HCT116 (cell line): ENCODE results near the gene SYNE3. TPM values are rescaled to one million over a fixed set of nuclear protein-coding genes. Genes with fewer than 3 reads are reported as not detected.

Experiments
- ATAC-seq: fragments of 200-7000 bp; cut with Tn5 transposase; 2 replicates; pipeline ENCODE4 v1.9.1; 2020; ENCODE audit warnings: mild to moderate bottlenecking, moderate library complexity
- BruUV-seq: library from RNA; stranded (reverse); fragments of 400-500 nt; replicated peaks from 2 replicates; lab custom pipeline; 2021; lab: Mats Ljungman, UMichigan
- CTCF ChIA-PET: fragments of 300-600 bp; sonication (Branson Sonifier 250); formaldehyde crosslinking; loops from one replicate; lab custom pipeline; 2021; ENCODE audit warnings: antibody characterized with exemption; lab: Charles Lee
- POLR2A ChIA-PET: fragments of 300-600, 350-600 bp; sonication (Branson Sonifier 250); formaldehyde crosslinking; loops from one replicate; lab custom pipeline; 2021; ENCODE audit warnings: antibody characterized with exemption; lab: Charles Lee
- RAD21 ChIA-PET, 2 experiments: fragments of 300-600 bp; sonication (Branson Sonifier 250); formaldehyde crosslinking; loops; one replicate each; lab custom pipeline; 2023; ENCODE audit warnings: low total read pairs in 2 of 2; ENCODE audit not compliant: uncharacterized antibody in 2 of 2, unreplicated experiment in 2 of 2, low non-redundant PET in 1 of 2; lab: Charles Lee
- DNase-seq: peaks from one replicate; pipeline ENCODE4 v3.0.0-alpha.2; 2010; ENCODE audit warnings: low read depth, low spot score
- H2AFZ ChIP-seq: fragments of 200-600 bp; shearing (Covaris generic), sonication (generic); 2 replicates; pipeline ENCODE4 v1.6.1; 2017; ENCODE audit warnings: low read depth, mixed run types, mixed read lengths, antibody characterized with exemption, low read length; ENCODE audit not compliant: poor library complexity, severe bottlenecking
- H3K27ac ChIP-seq: 2 replicates; pipeline ENCODE4 v1.5.1; 2012; ENCODE audit warnings: low read depth, low read length
- H3K27me3 ChIP-seq: fragments of 200-600 bp; sonication (generic); 2 replicates; pipeline ENCODE4 v1.6.1; 2016; ENCODE audit warnings: mixed run types, low read length, mixed read lengths; ENCODE audit not compliant: insufficient read depth
- H3K36me3 ChIP-seq, 2 experiments: fragments of 200-500 bp in 1 of 2; fragments of 200-600 bp in 1 of 2; sonication (Bioruptor generic) in 1 of 2; sonication (generic) in 1 of 2; 2 replicates each; pipeline versions ENCODE4 v1.5.1 to v1.6.1; 2014 to 2016; ENCODE audit warnings: low read length in 2 of 2, inconsistent platforms in 1 of 2, mixed read lengths in 1 of 2, mixed run types in 1 of 2; ENCODE audit not compliant: insufficient read depth in 2 of 2, control insufficient read depth in 1 of 2
- H3K4me1 ChIP-seq, 2 experiments: fragments of 200-600 bp in 1 of 2; sonication (generic) in 1 of 2; 2 replicates each; pipeline versions ENCODE4 v1.5.1 to v1.6.1; 2012 to 2017; ENCODE audit warnings: low read length in 2 of 2, inconsistent platforms in 1 of 2, mild to moderate bottlenecking in 1 of 2, mixed read lengths in 1 of 2, mixed run types in 1 of 2, moderate library complexity in 1 of 2; ENCODE audit not compliant: insufficient read depth in 2 of 2, control insufficient read depth in 1 of 2
- H3K4me2 ChIP-seq: fragments of 200-600 bp; sonication (generic); 2 replicates; pipeline ENCODE4 v1.6.1; 2017; ENCODE audit warnings: mixed run types, low read length, mixed read lengths
- H3K4me3 ChIP-seq, 2 experiments: fragments of 200-600 bp in 1 of 2; sonication (generic) in 1 of 2; replicated peaks in 1 of 2; 2 replicates each; pipeline ENCODE4 v1.5.1; 2011 to 2016; ENCODE audit warnings: low read length in 2 of 2, control low read depth in 1 of 2, low read depth in 1 of 2, mild to moderate bottlenecking in 1 of 2, mixed read lengths in 1 of 2, mixed run types in 1 of 2
- H3K79me2 ChIP-seq: fragments of 200-600 bp; sonication (generic); 2 replicates; pipeline ENCODE4 v1.6.1; 2017; ENCODE audit warnings: mild to moderate bottlenecking, mixed run types, low read length, moderate library complexity, mixed read lengths; ENCODE audit not compliant: insufficient read depth
- H3K9ac ChIP-seq: fragments of 200-600 bp; sonication (generic); 2 replicates; pipeline ENCODE4 v1.6.1; 2016; ENCODE audit warnings: low read length, mixed read lengths
- H3K9me2 ChIP-seq: fragments of 200-600 bp; sonication (generic), shearing (Covaris generic); 2 replicates; pipeline ENCODE4 v1.6.1; 2017; ENCODE audit warnings: mixed run types, mild to moderate bottlenecking, moderate library complexity; ENCODE audit not compliant: insufficient read depth
- H3K9me3 ChIP-seq, 2 experiments: fragments of 200-500 bp in 1 of 2; fragments of 200-600 bp in 1 of 2; sonication (Bioruptor generic) in 1 of 2; sonication (generic) in 1 of 2; 2 replicates each; pipeline ENCODE4 v1.6.1; 2014 to 2017; ENCODE audit warnings: low read length in 2 of 2, mixed read lengths in 2 of 2, inconsistent platforms in 1 of 2, low read depth in 1 of 2, mild to moderate bottlenecking in 1 of 2, mixed run types in 1 of 2, moderate library complexity in 1 of 2; ENCODE audit not compliant: control insufficient read depth in 1 of 2, insufficient read depth in 1 of 2
- H4K20me1 ChIP-seq: fragments of 200-600 bp; sonication (generic), shearing (Covaris generic); 2 replicates; pipeline ENCODE4 v1.6.1; 2017; ENCODE audit warnings: mixed run types, mild to moderate bottlenecking, moderate library complexity; ENCODE audit not compliant: insufficient read depth
- CEBPB ChIP-seq: IDR thresholded peaks from 2 replicates; pipeline ENCODE4 v1.6.1; 2012; ENCODE audit warnings: low read depth
- EGR1 ChIP-seq: IDR thresholded peaks from 2 replicates; pipeline ENCODE4 v1.6.1; 2012; ENCODE audit warnings: low read depth
- EZH2 ChIP-seq: fragments of 200-600 bp; sonication (generic); IDR thresholded peaks from 2 replicates; pipeline ENCODE4 v1.6.1; 2017; ENCODE audit warnings: antibody characterized with exemption, mixed run types
- FOSL1 ChIP-seq: IDR thresholded peaks from 2 replicates; pipeline ENCODE4 v1.6.1; 2012; ENCODE audit warnings: low read depth
- POLR2A ChIP-seq: IDR thresholded peaks from 2 replicates; pipeline ENCODE4 v1.7.0; 2011; ENCODE audit warnings: borderline replicate concordance; ENCODE audit not compliant: insufficient read depth, insufficient read length; ENCODE audit errors: extremely low read depth
- RAD21 ChIP-seq: IDR thresholded peaks from 2 replicates; pipeline ENCODE4 v1.6.1; 2012; ENCODE audit warnings: low read depth, mild to moderate bottlenecking
- SIN3A ChIP-seq: IDR thresholded peaks from 2 replicates; pipeline ENCODE4 v1.6.1; 2012; ENCODE audit warnings: low read depth
- SP1 ChIP-seq: IDR thresholded peaks from 2 replicates; pipeline ENCODE4 v1.6.1; 2012; ENCODE audit warnings: low read depth
- TCF7L2 ChIP-seq: IDR thresholded peaks from 2 replicates; pipeline ENCODE4 v1.7.0; 2011; ENCODE audit warnings: borderline replicate concordance, inconsistent platforms; ENCODE audit not compliant: insufficient read depth, insufficient read length; ENCODE audit errors: extremely low read depth
- ZFX ChIP-seq: fragments of 450-650 bp; IDR thresholded peaks from 2 replicates; pipeline ENCODE4 v1.6.1; 2017
- ZNF274 ChIP-seq: fragments of 200-500 bp; sonication (Bioruptor generic); IDR thresholded peaks from 2 replicates; pipeline ENCODE4 v1.6.1; 2014; ENCODE audit warnings: mild to moderate bottlenecking, low read depth, low read length, inconsistent platforms
- intact Hi-C: fragments of 100-400 bp; cut with micrococcal nuclease; formaldehyde crosslinking; loops from 2 replicates; pipeline ENCODE4 v1.10.0; 2022
- total RNA-seq: library from RNA; stranded (reverse); gene quantifications from one replicate; pipeline ENCODE4 v1.2.1, GENCODE V29; 2021; ENCODE audit not compliant: unreplicated experiment
- TF ChIP-seq, protein P1 (sequence below): IDR thresholded peaks from 2 replicates; pipeline ENCODE4 v1.6.1; 2012
- TF ChIP-seq, protein P2 (sequence below), 3 experiments: fragments of 200-600 bp in 1 of 3; sonication (generic) in 1 of 3; IDR thresholded peaks in 2 of 3; conservative IDR thresholded peaks in 1 of 3; 2 replicates each; pipeline ENCODE4 v1.5.1; 2012 to 2017; ENCODE audit warnings: low read depth in 2 of 3, low read length in 2 of 3, antibody characterized with exemption in 1 of 3, borderline replicate concordance in 1 of 3, control low read depth in 1 of 3, mild to moderate bottlenecking in 1 of 3, mixed read lengths in 1 of 3, mixed run types in 1 of 3, moderate library complexity in 1 of 3; ENCODE audit not compliant: insufficient read depth in 1 of 3
- TF ChIP-seq, protein P3 (sequence below): IDR thresholded peaks from 2 replicates; pipeline ENCODE4 v1.6.1; 2012
- TF ChIP-seq, protein P4 (sequence below): IDR thresholded peaks from 2 replicates; pipeline ENCODE4 v1.6.1; 2011; ENCODE audit warnings: mild to moderate bottlenecking, low read length, moderate library complexity; ENCODE audit not compliant: insufficient replicate concordance; ENCODE audit errors: extremely low read depth
- TF ChIP-seq, protein P5 (sequence below): IDR thresholded peaks from 2 replicates; pipeline ENCODE4 v1.6.1; 2012; ENCODE audit warnings: low read depth

SYNE3 gene
- total RNA-seq, 1 experiment from 2014 or later = 3.6 TPM

- no peak overlapping the region for H3K27ac ChIP-seq
- H3K79me2 ChIP-seq = peaks cover 65% of the 10 kb centered on the region
- H3K4me2 ChIP-seq = no peak overlapping the region
- BruUV-seq = no TSS peak
- no peaks in the 10 kb centered on the region for H3K9me2 ChIP-seq
- H3K9ac ChIP-seq = no peak overlapping the region
- DNase-seq (no peak), ATAC-seq (no peak)
- intact Hi-C loops = no loop called here
- TF ChIP-seq, protein P1, sequence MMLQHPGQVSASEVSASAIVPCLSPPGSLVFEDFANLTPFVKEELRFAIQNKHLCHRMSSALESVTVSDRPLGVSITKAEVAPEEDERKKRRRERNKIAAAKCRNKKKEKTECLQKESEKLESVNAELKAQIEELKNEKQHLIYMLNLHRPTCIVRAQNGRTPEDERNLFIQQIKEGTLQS = no peak
- TF ChIP-seq CEBPB (no peak), SP1 (no peak), RAD21 (no peak), SIN3A (no peak), FOSL1 (no peak), ZFX (no peak), EGR1 (no peak), ZNF274 (no peak), TCF7L2 (no peak), EZH2 (no peak), POLR2A (no peak)
- TF ChIP-seq, protein P2, sequence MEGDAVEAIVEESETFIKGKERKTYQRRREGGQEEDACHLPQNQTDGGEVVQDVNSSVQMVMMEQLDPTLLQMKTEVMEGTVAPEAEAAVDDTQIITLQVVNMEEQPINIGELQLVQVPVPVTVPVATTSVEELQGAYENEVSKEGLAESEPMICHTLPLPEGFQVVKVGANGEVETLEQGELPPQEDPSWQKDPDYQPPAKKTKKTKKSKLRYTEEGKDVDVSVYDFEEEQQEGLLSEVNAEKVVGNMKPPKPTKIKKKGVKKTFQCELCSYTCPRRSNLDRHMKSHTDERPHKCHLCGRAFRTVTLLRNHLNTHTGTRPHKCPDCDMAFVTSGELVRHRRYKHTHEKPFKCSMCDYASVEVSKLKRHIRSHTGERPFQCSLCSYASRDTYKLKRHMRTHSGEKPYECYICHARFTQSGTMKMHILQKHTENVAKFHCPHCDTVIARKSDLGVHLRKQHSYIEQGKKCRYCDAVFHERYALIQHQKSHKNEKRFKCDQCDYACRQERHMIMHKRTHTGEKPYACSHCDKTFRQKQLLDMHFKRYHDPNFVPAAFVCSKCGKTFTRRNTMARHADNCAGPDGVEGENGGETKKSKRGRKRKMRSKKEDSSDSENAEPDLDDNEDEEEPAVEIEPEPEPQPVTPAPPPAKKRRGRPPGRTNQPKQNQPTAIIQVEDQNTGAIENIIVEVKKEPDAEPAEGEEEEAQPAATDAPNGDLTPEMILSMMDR (IDR thresholded peaks at IDR 0.05 in 2 of 3, conservative IDR thresholded peaks at IDR 0.05 in 1 of 3; ENCODE audit: borderline replicate concordance in 1 of 3, insufficient read depth in 1 of 3, low read depth in 2 of 3, low read length in 2 of 3) = no peak
- TF ChIP-seq, protein P3, sequence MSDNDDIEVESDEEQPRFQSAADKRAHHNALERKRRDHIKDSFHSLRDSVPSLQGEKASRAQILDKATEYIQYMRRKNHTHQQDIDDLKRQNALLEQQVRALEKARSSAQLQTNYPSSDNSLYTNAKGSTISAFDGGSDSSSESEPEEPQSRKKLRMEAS = no peak
- TF ChIP-seq, protein P4, sequence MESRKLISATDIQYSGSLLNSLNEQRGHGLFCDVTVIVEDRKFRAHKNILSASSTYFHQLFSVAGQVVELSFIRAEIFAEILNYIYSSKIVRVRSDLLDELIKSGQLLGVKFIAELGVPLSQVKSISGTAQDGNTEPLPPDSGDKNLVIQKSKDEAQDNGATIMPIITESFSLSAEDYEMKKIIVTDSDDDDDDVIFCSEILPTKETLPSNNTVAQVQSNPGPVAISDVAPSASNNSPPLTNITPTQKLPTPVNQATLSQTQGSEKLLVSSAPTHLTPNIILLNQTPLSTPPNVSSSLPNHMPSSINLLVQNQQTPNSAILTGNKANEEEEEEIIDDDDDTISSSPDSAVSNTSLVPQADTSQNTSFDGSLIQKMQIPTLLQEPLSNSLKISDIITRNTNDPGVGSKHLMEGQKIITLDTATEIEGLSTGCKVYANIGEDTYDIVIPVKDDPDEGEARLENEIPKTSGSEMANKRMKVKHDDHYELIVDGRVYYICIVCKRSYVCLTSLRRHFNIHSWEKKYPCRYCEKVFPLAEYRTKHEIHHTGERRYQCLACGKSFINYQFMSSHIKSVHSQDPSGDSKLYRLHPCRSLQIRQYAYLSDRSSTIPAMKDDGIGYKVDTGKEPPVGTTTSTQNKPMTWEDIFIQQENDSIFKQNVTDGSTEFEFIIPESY = no peak
- TF ChIP-seq, protein P5, sequence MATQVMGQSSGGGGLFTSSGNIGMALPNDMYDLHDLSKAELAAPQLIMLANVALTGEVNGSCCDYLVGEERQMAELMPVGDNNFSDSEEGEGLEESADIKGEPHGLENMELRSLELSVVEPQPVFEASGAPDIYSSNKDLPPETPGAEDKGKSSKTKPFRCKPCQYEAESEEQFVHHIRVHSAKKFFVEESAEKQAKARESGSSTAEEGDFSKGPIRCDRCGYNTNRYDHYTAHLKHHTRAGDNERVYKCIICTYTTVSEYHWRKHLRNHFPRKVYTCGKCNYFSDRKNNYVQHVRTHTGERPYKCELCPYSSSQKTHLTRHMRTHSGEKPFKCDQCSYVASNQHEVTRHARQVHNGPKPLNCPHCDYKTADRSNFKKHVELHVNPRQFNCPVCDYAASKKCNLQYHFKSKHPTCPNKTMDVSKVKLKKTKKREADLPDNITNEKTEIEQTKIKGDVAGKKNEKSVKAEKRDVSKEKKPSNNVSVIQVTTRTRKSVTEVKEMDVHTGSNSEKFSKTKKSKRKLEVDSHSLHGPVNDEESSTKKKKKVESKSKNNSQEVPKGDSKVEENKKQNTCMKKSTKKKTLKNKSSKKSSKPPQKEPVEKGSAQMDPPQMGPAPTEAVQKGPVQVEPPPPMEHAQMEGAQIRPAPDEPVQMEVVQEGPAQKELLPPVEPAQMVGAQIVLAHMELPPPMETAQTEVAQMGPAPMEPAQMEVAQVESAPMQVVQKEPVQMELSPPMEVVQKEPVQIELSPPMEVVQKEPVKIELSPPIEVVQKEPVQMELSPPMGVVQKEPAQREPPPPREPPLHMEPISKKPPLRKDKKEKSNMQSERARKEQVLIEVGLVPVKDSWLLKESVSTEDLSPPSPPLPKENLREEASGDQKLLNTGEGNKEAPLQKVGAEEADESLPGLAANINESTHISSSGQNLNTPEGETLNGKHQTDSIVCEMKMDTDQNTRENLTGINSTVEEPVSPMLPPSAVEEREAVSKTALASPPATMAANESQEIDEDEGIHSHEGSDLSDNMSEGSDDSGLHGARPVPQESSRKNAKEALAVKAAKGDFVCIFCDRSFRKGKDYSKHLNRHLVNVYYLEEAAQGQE = no peak
- ChIA-PET CTCF (interaction anchor here (0.7 to 1.5 kb wide), 3 partner anchors 15 to 232 kb away, joined by 3 to 5 read pairs (median 3); no protein-coding TSS in a partner anchor), RAD21 (no interaction called here), POLR2A (no interaction called here)
- H3K9me3 ChIP-seq = no peaks in the 10 kb centered on the region
- 0 out of 4 replicates have a peak, but pooled peaks cover 0 to 5% of the 10 kb centered on the region in 2 experiments for H3K36me3 ChIP-seq
- H3K27me3 ChIP-seq = no peaks in the 10 kb centered on the region
- H2AFZ ChIP-seq = no peak overlapping the region
- peaks cover 9 to 16% of the 10 kb centered on the region in 2 experiments for H3K4me1 ChIP-seq
- peaks cover 12% of the 10 kb centered on the region; the same call in 1 of the 2 replicates for H4K20me1 ChIP-seq
- no peak overlapping the region for H3K4me3 ChIP-seq
Measured at GRCh38 chr14:95541932-95542930, 25.8 kb upstream of the SYNE3 start.
